AG09319 (cell line): ENCODE data around the gene OTX1.

ENCODE experiments used
- DNase-seq: peaks from one replicate; pipeline ENCODE4 v3.0.0-alpha.2; 2010; ENCODE audit warnings: low read depth; ENCODE audit errors: extremely low read depth
- TF ChIP-seq, protein P1 (sequence below): IDR thresholded peaks from 2 replicates; pipeline ENCODE4 v1.5.1; 2011; ENCODE audit warnings: low read depth, mild to moderate bottlenecking, inconsistent platforms, low read length, moderate library complexity

Gene OTX1

DNA sequence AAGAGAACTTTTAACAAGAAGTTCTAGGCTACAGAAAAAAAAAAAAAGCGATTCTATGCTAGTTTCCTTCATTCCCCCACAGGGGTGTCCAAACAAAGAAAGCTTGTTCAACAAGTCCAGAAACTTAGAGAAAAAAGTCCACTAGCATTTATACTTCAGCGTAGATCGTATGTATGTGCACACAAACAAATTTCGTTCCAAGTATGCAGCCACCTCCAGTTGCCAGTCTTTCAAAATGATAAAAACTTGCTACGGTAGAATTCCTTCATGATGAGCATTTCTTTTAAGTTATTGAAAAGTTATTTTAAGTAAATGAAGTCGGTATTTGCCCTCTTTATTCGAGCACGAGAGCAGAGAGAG, 3.7 kb upstream of the OTX1 start:
- TF ChIP-seq, protein P1, sequence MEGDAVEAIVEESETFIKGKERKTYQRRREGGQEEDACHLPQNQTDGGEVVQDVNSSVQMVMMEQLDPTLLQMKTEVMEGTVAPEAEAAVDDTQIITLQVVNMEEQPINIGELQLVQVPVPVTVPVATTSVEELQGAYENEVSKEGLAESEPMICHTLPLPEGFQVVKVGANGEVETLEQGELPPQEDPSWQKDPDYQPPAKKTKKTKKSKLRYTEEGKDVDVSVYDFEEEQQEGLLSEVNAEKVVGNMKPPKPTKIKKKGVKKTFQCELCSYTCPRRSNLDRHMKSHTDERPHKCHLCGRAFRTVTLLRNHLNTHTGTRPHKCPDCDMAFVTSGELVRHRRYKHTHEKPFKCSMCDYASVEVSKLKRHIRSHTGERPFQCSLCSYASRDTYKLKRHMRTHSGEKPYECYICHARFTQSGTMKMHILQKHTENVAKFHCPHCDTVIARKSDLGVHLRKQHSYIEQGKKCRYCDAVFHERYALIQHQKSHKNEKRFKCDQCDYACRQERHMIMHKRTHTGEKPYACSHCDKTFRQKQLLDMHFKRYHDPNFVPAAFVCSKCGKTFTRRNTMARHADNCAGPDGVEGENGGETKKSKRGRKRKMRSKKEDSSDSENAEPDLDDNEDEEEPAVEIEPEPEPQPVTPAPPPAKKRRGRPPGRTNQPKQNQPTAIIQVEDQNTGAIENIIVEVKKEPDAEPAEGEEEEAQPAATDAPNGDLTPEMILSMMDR = no peak
- DNase-seq = no peak

DNA sequence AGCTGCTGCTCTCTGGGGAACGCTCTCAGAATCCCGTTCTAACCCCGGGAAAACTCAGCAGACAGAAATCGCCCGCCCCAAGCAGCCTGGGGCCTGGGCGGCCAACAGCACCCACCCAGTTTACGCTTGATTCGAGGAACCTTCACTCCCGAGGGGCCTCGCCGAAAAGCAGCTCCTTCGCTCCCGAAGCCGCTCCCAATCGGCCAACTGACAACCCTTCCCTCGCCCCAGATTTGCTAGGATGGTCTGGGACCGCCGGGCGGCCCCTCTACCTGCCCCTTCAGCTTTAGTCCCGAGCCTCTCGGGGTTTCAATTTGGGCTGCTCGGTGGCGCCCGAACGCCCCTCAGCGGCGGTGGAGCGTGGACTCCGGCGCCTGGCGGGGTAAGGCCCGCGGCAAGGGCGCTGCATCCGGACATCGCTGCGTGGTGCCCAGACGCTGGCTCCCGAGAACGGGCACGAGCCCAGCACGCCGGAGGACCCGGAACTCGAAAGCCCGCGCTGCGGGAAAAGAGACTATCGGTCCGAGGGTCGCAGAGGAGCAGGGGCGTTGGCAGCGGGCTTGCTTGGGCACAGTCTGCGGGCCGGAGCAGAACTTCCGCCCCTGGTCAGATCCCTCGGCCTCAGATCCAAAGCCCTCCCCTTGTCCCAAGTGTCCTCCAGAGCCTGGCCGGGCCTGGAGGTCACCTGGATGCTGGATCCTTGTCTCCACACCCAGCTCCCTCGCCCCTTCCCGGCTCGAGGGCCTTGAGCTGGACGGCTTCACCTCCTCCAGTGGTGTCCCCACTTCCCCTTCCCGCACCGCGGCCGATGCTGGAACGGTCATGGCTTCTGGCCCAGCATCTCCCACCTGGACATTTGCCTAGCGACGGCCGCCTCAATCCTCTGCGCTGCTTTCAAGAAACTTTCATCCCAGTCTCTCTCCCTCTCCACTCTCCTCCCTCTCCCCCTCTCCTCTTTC, 3.0 kb upstream of the OTX1 start:
- TF ChIP-seq, protein P1 = no peak
- no peak for DNase-seq

DNA sequence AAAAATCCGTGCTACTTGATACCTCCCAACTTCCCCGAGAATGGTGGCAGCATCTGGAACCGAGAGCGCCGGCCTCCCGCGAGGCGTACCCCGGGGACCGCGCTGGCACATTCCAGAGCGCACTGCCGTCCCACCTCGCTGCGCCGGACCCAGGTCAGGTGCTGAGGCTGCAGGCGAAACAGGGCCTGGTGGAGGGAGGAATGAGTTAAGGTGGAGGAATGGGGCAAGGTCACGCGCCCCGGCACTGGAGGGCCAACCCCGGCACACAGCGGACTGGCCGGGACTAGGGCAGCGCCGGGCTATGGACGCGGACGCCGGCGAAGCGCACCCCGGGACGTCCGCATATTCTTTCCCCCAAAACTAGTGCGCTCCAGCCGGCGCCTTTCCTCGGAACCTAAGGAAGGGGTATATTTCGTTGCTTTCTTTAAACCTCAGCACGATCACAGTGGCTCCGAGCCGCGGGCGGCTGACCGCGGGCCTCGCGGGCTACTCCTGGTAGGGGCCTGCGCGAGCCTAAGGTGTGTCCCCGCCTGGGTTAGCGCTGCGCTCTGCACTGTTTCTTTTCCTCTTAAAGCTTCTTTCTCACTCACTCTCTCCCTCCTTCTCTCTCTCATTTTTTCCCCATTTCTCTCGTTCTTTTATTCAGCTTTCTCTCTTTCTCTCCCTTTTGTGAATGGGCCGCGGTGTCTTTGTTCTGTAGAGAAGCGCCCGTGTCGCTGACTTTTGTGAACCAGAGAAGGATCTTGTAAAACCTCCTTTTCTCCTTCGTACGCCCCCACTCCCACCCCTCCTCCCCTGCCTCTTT, 2.1 kb upstream of the OTX1 start:
- TF ChIP-seq, protein P1 = no peak
- DNase-seq = no peak

DNA sequence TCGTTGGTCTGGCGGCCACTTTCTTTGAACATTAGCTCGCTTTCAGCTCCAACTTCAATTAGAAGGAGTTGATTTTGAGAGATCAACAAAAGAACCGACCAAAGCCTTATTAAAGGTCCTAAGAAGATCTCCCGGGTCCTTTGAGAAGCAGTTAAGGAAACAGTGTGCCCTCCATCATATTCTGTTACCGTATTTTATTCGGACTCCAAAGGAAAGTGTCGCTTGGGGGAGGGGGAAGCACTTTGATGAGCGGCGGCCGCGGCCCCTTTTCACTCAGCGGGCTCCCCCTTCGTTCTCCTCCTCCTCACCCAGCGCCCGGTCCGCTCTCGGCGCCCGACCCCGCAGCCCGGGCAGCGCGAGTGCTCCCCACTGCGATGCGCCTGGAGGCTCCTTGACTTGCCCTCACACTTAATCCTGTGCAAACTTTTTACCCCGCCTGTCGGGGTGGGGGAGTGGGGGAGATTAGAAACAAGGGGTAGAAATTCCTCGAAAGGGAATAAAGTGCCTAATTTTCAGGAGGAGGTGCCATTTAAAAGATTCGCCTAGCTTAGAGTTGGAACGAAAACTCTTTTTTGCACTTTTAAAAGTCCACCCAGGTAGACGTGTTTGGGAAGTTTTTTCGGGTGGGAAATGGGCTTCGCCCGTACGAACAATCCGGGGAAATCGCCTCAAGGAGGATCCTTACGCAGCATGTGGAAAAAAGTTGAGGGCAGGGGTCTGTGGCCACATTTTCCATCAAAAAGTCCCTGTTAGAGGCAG, 1.2 kb upstream of the OTX1 start:
- TF ChIP-seq, protein P1 = no peak
- DNase-seq = no peak

DNA sequence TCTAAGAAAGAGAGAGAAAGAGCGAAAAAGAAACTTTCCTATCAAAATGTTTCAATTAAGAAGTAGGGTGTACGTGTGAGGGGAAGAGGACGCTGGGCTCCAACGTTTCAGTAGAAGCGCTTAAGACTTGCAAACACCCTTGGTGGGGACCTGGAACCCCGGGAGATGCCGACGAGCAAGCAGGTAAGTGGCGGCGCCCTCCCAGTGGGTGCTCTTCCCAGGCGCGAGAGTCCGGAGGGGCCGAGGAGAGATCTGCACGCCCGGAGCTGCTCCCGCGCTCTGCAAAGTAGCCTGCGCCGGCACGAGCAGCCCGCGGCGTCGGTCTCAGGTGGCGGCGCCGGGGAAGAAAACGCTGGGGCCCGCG, 678 bp upstream of the OTX1 start:
- TF ChIP-seq, protein P1 = no peak
- DNase-seq = no peak

DNA sequence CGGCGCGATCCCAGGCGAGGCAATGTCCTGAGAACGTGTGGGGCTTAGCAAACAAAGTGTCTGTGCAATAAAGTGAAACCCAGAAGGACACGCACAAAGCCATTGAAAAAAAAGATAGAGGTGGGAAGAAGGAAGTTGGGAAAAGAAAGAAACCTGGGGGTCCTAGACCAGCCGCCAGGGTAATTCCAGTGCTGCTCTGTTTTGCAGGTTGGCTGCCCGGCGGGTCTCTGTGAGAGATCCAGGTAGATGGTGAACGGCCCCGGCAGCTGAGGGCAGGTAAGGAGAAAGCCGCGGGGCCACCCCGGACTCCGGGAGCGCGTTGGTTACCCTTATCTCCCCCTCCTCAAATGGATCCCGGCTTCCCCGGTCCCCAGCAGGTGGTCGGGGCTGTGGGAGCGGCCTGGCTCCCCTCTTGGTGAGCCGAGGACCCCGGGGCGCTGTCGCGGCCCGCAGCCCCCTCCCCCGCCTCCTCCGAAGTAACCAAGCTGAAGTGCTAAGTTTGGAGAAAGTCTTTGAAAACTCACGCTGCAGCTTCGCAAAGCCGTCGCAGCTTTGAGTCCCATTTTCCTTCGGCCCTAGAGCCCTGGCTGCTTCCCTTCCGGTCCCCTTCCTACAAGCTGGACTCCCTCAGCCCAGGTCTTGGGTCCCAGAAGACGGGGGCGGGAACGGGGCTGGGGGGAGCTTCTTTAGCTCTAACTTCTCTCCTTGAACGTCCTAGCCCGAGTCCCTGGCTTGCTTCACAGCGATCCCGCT, 588 bp downstream of the OTX1 start:
- DNase-seq = no peak
- TF ChIP-seq, protein P1 = no peak
